Measurements from ENCODE around the gene ST6GALNAC5.
"Not testable (repeated sequence)": the region's sequence is repeated elsewhere in the genome, so short reads cannot be mapped to it uniquely, and the experiment has no call there.

Gene ST6GALNAC5

DNA sequence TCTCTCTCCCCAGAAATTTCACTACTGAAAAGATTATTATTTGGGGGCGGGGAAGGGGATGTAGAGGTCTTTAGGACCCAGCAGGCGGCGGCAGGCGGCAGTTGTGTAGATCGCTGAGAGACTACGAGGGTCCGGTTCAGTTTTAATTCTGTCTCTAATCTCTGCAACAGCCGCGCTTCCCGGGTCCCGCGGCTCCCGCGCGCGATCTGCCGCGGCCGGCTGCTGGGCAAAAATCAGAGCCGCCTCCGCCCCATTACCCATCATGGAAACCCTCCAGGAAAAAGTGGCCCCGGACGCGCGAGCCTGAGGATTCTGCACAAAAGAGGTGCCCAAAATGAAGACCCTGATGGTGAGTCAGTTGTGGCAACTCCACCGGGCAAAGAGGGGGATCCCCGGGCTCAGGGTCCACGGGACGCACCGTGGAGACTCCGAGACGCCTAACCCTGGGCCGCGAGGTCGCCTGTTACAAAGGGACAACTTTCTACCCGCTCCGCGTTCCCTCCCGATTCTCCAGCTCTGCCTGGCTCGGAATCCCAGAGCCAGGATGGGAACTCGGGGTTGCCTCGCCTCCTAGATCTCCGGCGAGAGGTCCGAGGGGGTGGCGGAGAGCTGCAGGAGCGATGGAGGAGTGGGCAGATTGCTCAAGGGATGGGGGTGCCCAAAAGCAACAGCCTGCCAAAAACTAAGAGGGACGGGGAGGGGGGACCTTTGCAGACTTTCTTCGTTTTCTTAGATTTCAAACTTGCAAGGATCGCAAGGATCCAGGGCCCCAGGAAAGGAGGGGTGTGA, at the start of gene ST6GALNAC5:
ST6GALNAC5 (plus strand) TSS at position 139 of the 789 bp plus-strand sequence.
- DNase-seq = no peak

DNA sequence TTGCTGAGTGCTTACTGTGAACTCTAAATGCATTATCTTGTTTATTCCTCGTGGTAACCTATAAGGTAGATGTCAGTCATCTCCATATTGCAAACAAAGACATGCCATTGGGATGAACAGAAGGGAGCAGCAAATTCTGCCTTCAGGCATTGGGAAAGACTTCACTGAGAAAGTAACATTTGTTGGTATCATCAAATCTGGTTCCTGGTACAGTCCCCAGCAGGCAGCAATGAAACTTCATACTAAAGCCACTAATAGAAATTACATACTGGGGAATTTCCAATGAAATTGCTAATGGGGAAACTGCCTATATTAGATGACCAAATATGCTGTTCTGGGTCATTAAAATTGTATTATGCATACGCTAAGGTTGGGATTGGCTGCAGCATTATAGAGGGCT, 47.3 kb upstream of the ST6GALNAC5 start:
- DNase-seq = no peak

DNA sequence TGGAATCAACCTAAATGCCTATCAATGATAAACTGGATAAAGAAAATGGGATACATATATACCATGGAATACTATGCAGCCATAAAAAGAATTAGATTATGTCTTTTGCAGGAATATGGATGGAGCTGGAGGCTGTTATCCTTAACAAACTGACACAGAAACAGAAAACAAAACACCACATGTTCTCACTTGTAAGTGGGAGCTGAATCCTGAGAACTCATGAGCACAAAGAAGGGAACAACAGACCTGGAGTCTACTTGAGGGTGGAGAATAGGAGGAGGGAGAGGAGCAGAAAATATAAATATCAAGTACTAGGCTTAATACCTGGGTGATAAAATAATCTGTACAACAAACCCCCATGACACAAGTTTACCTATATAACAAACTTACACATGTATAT, 44.3 kb upstream of the ST6GALNAC5 start:
- DNase-seq = not testable (repeated sequence)

DNA sequence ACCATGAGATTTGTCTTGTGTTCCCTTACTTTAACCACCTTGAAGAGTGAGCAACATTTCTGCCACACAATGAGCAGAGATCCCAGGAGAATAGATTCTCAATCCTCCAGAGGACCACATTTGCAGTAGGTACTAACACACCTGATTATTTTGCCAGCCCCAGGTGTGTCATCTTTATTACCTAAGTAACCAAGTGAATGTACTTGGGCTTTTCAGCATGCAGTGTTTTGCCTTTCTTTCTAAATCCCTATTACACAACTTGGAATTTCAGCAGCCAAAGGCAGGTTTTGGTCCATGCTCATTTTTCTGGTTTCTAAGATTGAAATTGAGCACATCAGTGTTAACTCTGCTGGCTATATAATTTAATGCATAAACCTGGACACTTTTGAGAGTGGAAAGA, 43.2 kb upstream of the ST6GALNAC5 start:
- no peak for DNase-seq

DNA sequence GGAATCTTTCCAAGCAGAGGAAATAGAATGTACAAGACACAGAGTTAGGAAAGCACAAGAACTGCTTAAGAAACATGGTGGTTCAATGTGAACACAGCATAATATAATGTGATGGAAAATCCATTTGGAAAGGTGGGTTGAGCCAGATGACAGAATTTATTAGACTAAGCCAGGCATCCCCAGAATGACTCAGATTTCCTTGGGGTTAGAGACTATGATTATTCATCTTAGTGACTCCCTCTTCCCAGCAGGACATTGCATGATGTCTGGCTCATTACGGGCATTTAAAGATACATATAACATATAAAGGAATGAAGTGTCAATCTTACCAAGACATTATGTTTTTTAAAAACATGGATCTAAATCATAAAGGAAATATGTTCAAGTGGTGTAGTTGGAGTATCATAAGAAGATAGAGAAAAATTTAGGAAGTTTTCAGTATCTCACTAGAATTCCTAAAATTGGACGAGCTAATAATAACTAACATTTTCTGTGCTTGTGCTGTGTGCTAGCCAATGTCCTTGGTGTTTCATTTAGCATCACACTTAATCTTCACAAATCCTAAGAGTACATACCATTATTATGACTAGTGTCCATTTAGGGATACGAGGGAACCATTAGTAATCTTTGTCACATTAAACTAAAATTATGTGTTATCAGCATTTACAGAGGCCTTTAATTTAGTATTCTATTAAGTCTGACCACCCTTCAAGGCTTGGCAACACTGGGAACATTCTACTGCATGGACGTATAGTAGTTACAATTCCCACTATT, 41.0 kb upstream of the ST6GALNAC5 start:
- no peak for DNase-seq

DNA sequence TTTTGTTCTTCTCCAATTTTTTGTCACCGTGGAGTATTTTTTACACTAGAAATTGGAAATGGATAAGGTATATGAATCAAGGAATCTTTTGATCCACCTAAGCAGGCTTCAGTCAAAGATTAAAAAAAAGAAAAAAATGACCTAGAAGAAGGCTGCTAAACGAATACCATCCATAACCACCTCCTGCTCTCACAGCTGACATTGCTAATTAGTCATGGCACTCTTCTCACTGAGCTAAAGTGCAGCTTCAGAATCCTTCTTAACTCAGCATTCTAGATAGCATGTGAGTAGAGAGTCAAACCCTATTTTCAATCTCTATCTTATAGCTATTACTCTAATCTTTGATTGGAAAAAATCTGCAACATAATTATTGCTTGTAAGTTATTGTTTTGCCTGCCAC, 40.2 kb upstream of the ST6GALNAC5 start:
- no peak for DNase-seq

DNA sequence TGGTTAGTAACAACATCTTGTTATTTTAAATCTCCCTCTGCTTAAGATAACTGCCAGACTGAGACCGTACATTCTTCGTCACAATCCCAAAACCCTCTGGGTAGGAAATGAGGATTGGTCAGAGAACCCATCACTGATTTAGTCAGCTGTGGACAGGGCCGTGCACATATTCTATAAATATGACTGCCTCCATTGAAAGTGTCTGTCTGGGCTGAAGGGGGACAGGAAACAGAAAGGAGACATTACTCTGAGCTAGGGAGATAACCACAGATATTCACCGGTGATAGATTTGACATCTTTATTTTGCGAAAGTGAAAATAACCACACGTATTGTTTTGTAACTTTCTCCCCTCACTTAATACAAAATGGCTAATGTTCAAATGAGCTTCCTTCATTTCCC, 36.9 kb upstream of the ST6GALNAC5 start:
- no peak for DNase-seq

DNA sequence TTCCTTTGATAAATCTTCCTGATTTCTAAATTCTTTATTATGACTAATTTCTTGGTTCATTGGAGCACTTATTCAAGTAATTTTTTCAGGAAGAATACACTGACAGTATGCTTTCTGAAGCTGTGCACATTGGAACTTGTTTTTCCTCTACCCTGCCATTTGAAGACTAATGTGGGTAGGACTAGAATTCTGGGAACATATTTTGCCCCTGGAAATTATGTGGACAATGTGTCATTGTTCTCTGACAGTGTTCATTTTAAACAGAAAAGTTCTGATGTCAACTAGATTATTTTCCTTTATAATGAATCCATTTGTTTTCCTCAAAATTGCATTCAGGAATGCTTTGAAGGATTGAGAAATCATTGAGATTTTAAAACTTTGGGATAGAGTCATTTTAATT, 34.8 kb upstream of the ST6GALNAC5 start:
- DNase-seq = no peak

DNA sequence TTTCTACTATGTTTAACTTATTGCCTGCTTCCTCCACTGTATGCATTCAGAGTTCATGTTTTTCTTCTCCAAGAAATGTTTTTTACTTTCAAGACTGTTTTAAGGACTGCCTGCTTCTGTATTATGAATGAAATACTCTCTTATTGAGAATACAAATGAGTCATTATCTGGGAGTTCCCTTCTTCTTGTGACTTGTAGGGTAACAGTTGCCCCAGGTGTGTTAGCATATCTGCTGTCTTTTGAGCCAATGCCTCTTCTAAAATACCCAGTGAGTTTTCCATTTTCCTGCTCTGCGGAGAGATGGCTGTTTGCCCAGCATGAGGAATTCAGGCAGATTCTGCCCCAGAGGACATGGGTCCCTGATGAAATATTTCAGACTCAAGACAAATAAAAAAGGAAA, 34.1 kb upstream of the ST6GALNAC5 start:
- DNase-seq = no peak

DNA sequence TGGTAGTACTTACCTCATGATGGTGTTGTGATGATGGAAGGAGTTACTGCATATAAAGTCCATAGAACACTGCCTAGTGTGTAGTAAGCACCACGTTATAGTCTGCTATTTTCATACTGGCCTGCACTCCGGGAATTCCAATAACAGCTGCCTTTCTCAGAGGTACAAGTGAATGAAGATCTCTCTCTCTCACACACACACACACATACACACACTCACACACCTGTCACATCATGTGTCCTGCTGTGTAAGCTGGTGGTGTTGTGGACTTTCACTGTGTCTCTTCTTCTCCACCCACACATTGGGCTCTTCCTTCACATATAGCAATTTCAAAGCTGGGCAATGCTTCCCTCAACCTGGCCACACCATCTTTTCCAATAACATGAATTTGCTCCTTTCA, 33.4 kb upstream of the ST6GALNAC5 start:
- DNase-seq = no peak

DNA sequence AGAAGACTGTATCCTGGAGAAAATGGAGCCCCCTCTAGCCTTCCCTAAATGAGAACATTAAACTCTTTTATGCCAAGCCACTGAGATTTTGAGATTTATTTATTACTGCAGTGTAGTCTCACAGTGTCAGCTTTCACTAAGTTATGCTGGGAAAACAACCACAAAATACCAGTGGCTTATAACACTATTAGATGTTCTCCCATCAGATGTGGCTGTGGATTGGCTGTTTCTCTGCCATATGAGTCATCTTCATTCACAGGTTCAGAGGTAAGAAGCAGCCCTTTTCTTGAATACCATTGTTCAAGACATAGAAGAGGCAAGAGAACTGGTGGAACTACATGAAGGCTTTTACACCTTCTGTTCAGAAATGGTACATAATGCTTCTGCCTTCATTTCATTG, 32.1 kb upstream of the ST6GALNAC5 start:
- DNase-seq = no peak

DNA sequence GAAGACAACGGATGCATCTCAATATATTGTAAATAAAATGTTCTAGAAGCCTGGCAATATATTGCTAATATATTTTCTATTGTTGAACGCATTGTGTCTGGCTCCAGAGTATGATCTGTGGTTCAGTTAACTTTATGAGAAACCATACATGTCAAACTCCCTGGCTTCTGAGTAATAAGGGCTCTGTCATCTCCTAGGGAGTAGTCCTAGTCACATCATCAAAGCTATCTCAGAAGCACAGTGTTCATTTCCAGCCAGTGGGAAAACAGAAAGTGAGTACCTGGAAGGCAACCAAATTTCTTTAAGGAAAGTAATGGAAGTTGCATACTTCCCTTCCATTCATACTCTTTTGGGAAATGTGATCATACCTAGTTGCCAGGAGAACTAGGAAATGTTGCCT, 27.0 kb upstream of the ST6GALNAC5 start:
- DNase-seq = no peak

DNA sequence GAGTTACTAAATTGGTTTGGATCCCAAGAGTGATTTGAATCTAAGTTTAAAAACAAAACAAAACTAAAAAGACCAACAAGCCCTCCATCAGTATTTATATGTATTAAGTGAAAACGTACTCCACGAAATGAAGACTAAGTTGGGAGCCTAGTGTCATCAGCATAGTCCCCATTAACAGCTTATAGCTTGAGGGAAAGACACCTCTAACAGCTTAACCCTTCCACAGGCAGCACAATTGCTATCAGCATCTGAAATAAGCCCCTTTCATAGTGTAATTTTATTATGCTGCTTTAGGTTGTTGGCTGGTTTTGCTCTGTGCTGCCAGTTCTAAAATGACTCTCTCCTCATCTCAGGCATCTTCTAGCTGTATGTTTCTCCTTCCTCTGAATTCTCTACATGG, 25.8 kb upstream of the ST6GALNAC5 start:
- no peak for DNase-seq

DNA sequence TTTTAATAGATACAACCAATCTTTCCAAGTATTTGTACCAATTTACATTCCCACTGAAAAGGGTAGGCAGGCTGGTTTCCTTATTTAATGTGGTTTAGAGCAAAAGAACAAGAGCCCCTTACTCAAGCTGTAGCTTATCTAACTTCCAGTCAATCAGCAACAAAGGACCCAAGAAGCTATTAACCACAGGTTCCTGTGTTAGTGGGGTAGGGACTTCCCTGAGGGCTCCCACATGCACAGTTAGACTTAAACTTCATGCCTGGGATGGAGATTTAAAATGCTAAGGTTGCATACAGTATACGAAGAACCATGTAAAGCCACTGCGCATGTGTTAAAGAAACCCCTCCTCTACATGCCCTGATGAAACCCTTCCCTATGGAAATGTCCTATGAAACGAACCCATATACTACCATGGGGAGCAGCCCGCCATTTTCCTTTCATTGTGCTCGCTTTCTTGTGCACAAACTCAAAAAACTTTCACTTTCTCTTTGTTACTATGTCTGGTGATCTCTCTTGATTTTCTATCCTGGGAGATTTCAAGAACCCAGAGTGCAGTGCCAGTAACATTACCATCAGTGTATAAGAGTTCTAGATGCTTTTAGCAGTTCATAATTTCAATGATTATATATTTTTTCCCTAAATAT, 23.3 kb upstream of the ST6GALNAC5 start:
- DNase-seq = no peak

DNA sequence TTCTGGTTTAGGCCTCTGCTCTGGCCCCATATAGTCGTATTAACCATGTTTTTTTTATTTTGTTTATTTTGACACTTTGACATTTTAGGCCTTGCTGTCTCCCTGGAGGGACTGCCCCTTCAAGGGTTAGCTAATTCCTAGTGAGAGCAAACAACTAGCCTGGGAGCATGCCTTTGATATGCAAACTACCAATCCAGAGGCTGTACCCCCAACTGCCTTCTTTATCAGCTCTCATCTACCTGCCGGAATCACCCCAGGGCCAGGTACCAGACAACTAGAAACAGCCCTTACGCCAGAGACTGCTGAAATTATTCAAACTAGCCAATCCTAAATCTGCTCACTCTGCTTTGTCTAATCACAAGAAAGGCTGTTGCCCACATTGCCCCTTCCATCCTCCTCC, 13.0 kb upstream of the ST6GALNAC5 start:
- no peak for DNase-seq

DNA sequence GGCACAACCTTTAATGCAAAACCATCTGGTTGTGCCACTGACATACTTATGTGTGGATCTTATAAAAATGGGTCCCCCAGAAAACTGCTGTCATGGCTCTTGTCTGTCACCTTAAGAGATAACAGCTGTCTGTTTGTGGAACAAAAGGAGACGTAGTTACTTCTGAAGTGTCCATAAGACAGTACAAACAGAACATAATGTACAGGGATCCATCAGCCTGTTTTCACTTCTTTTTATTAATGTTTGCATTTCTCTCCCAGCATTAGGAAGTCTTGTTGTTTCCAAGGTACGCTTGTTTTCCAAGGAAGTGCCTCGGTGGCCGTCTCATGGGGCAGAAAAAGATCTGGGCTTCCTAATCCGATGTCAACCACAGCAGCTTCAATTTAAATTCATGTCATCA, 11.2 kb upstream of the ST6GALNAC5 start:
- DNase-seq = no peak

DNA sequence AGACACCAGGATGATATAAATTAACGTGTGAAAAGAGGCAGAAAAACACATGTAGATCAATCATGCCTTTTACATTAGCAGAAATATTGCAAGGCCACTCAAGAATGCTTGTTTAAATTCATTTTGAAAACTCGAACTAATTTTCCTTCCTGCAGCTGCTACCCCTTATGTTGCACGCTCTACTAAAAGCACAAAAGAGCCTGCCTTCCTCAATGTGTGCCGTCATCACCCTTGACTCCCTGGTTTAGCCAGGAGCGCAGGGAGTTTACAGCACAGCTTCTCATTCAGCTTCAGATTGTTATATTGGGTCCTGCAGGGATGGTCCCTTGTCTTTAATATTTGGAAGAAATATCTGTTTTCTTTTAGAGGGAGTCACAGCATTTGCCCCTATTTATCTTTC, 10.1 kb upstream of the ST6GALNAC5 start:
- DNase-seq = no peak

DNA sequence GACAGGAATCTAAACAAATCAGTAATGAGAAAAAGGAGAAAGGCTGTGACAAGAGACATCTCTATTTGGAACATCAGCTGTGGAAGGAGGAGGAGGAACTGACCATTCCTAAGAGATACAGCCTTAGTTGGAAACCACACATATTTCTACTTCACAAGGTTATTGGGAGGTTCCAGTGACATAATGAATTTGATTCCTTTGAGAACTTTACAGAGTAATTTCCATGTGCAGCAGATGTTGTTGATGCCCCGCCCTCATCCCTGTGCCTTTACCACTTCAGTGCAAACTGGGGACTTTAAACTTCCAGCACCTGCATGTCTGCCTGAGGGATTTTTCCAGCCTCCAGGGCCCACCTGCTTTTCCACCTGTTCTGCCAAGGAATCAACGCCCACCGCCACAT, 9.3 kb upstream of the ST6GALNAC5 start:
- DNase-seq = no peak

DNA sequence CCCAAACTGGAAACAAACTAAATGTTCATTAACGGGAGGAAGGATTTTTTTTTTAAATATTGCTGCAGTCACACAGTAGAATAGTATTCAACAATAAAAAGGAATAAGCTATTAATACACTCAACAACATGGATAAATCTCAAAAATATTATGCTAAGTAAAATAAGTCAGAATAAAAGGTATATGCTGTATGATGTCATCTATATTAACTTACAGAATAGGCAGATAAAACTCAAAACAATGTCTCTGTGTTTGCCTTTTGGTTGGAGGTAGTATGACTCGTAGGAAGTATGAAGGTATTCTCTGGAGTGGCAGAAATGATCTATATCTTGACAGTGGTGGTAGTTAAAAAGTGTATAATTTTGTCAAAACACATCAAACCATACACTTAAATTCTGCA, 6.1 kb upstream of the ST6GALNAC5 start:
- DNase-seq = no peak

DNA sequence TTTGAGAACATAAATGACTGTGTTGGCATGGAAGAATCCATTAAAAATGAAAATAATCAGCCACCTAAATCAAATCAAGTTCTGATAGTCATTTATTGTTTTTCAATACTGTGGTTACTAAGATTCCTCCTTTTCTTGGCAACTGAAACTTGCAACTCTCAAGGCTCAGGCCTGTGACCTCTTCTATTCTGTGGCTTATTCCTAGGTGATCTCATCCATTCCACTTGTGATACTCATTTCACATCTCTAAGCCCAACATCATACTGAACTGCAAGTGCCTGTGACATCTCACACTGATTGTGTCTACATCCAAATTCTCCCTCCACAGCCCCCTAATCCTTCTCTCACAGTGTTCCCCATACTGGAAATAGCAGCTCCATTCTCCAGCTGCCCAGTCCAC, 4.8 kb upstream of the ST6GALNAC5 start:
- no peak for DNase-seq

DNA sequence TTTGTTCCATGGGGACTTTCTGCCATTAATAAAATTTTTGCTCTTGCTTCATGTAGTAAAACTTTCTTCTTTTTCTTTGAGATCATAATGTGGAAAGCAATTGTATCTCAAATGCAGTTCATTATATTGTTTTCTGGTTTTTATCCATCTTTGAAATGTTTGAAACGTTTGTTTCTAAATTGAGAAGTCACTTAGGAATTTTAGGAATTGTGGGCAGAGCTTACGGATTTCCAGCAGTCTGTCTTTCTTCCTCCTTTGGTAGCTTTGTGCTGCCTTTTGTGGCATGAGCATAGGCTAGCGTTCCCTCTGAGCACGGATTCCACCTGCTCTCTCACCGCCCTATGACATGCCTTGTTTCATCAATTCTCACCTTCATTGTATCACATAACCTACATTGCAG, 2.9 kb upstream of the ST6GALNAC5 start:
- no peak for DNase-seq

DNA sequence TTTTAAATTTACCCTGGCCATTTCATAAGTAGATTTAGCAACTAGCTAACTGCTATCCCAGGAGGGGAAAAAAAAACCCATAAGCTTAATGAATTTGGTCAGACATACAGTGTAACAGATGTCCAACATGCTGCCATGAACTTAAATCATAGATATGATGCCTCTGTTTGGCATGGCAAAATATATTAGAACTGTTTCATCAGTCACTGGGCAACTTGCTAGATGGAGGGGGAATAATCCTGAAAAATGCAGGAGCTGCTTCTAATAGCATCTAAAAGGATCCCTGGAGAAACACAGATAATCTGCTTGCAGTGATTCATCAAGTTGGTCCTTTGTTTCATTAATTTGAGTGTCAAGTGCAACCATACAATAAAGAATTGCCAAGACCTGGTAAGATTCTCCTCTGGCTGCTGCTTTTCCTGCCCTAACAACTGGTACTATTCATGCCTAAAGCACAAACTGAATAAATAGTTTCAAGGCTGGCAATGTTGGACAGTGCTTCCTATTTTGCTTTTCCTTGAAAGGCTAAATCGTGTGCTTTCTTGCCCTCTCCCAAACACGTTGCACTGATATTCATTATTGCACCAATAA, 1.5 kb upstream of the ST6GALNAC5 start:
- DNase-seq = no peak

DNA sequence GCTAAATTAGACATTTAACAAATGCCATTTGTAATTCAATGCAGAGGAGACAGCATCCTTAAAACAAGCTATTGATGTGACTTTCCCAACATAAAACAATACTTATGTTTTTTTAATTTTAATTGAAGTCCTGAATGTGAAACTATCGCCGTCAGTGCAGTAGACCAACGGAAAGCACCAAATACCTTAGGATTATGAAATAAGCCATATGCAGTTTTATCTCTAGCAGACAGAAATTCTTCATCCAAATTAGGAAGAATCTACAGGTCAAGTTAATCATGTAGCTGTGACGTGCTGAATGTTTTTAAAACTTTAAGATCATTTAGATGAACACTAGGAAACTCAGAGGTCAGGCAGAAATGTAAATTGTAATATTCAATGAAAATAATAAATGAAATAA, 714 bp upstream of the ST6GALNAC5 start:
- no peak for DNase-seq
